SK-N-SH treated with all-trans-retinoic acid at 6 μM for 48 hours (cell line): ENCODE results near the gene BAG3.
A peak's percentile ranks its signal among the peaks of the same experiment; 100 is the strongest.
"Not testable (repeated sequence)": the region's sequence is repeated elsewhere in the genome, so short reads cannot be mapped to it uniquely, and the experiment has no call there.

ENCODE experiments used
- ATAC-seq: fragments of 200-7000 bp; cut with Tn5 transposase; 3 replicates; pipeline ENCODE4 v1.9.1; 2020; ENCODE audit warnings: mild to moderate bottlenecking, moderate library complexity
- ARNTL ChIP-seq: fragments of 450-650 bp; formaldehyde crosslinking; IDR thresholded peaks from 2 replicates; pipeline ENCODE4 v1.5.0; 2020; ENCODE audit warnings: low read depth, mild to moderate bottlenecking, moderate library complexity, borderline replicate concordance
- BACH2 ChIP-seq: fragments of 250-450 bp; sonication (Bioruptor Pico); IDR thresholded peaks from 2 replicates; pipeline ENCODE4 v1.9.0; 2021; ENCODE audit warnings: mild to moderate bottlenecking, borderline replicate concordance
- CSDC2 ChIP-seq: fragments of 250-450 bp; sonication (Bioruptor Pico); IDR thresholded peaks from 2 replicates; pipeline ENCODE4 v1.5.0; 2020; ENCODE audit warnings: mild to moderate bottlenecking, moderate library complexity
- ESRRG ChIP-seq: fragments of 250-450 bp; sonication (Bioruptor Pico); IDR thresholded peaks from 2 replicates; pipeline ENCODE4 v1.6.1; 2021; ENCODE audit warnings: mild to moderate bottlenecking
- GLIS3 ChIP-seq: fragments of 250-450 bp; sonication (Bioruptor Pico); IDR thresholded peaks from 2 replicates; pipeline ENCODE4 v1.5.0; 2020; ENCODE audit warnings: mild to moderate bottlenecking, moderate library complexity
- ISL1 ChIP-seq: fragments of 250-450 bp; sonication (Bioruptor Pico); IDR thresholded peaks from 2 replicates; pipeline ENCODE4 v2.1.2; 2022; ENCODE audit warnings: mild to moderate bottlenecking, moderate library complexity
- OSR1 ChIP-seq: fragments of 250-450 bp; sonication (Bioruptor Pico); IDR thresholded peaks from 2 replicates; pipeline ENCODE4 v1.8.0; 2022; ENCODE audit warnings: moderate library complexity, mild to moderate bottlenecking, inconsistent platforms
- PPARA ChIP-seq: fragments of 250-450 bp; sonication (Bioruptor Pico); IDR thresholded peaks from 2 replicates; pipeline ENCODE4 v1.5.0; 2020; ENCODE audit warnings: mild to moderate bottlenecking, borderline replicate concordance
- RARB ChIP-seq: fragments of 250-450 bp; sonication (Bioruptor Pico); IDR thresholded peaks from 2 replicates; pipeline ENCODE4 v1.8.0; 2021; ENCODE audit warnings: mild to moderate bottlenecking, moderate library complexity
- SNAI2 ChIP-seq: fragments of 250-450 bp; sonication (Bioruptor Pico); IDR thresholded peaks from 2 replicates; pipeline ENCODE4 v1.5.0; 2020; ENCODE audit warnings: mild to moderate bottlenecking, moderate library complexity
- TCF4 ChIP-seq: fragments of 250-450 bp; sonication (Bioruptor Pico); IDR thresholded peaks from 2 replicates; pipeline ENCODE4 v1.8.0; 2021; ENCODE audit warnings: mild to moderate bottlenecking, moderate library complexity, borderline replicate concordance
- ZC3H10 ChIP-seq: fragments of 250-450 bp; sonication (Bioruptor Pico); IDR thresholded peaks from 2 replicates; pipeline ENCODE4 v1.5.1; 2021; ENCODE audit warnings: mild to moderate bottlenecking, moderate library complexity
- ZFP3 ChIP-seq: fragments of 250-450 bp; sonication (Bioruptor Pico); IDR thresholded peaks from 2 replicates; pipeline ENCODE4 v1.5.0; 2020; ENCODE audit warnings: mild to moderate bottlenecking, moderate library complexity
- ZFP30 ChIP-seq: fragments of 450-650 bp; formaldehyde crosslinking; IDR thresholded peaks from 2 replicates; pipeline ENCODE4 v1.5.0; 2022; ENCODE audit warnings: mild to moderate bottlenecking, moderate library complexity
- ZNF565 ChIP-seq: fragments of 450-650 bp; formaldehyde crosslinking; conservative IDR thresholded peaks from 2 replicates; pipeline ENCODE4 v1.5.0; 2020; ENCODE audit warnings: low read depth, mild to moderate bottlenecking, moderate library complexity
- ZNF70 ChIP-seq: fragments of 450-650 bp; formaldehyde crosslinking; IDR thresholded peaks from 2 replicates; pipeline ENCODE4 v1.5.0; 2020; ENCODE audit warnings: mild to moderate bottlenecking, moderate library complexity
- ZNF8 ChIP-seq: fragments of 450-650 bp; formaldehyde crosslinking; IDR thresholded peaks from 2 replicates; pipeline ENCODE4 v1.5.0; 2020; ENCODE audit warnings: mild to moderate bottlenecking, moderate library complexity
- TF ChIP-seq, protein P1 (sequence below): fragments of 250-450 bp; sonication (Bioruptor Pico); IDR thresholded peaks from 2 replicates; pipeline ENCODE4 v1.5.0; 2020; ENCODE audit warnings: mild to moderate bottlenecking, moderate library complexity
- TF ChIP-seq, protein P2 (sequence below): fragments of 250-450 bp; sonication (Bioruptor Pico); IDR thresholded peaks from 2 replicates; pipeline ENCODE4 v1.8.0; 2021; ENCODE audit warnings: low read depth, mild to moderate bottlenecking, moderate library complexity, borderline replicate concordance
- TF ChIP-seq, protein P3 (sequence below): fragments of 250-450 bp; sonication (Bioruptor Pico); IDR thresholded peaks from 2 replicates; pipeline ENCODE4 v1.5.1; 2020; ENCODE audit warnings: low read depth, mild to moderate bottlenecking, moderate library complexity
- TF ChIP-seq, protein P4 (sequence below): fragments of 250-450 bp; sonication (Bioruptor Pico); IDR thresholded peaks from 2 replicates; pipeline ENCODE4 v1.8.0; 2020; ENCODE audit warnings: mild to moderate bottlenecking, moderate library complexity, borderline replicate concordance

The BAG3 gene

DNA sequence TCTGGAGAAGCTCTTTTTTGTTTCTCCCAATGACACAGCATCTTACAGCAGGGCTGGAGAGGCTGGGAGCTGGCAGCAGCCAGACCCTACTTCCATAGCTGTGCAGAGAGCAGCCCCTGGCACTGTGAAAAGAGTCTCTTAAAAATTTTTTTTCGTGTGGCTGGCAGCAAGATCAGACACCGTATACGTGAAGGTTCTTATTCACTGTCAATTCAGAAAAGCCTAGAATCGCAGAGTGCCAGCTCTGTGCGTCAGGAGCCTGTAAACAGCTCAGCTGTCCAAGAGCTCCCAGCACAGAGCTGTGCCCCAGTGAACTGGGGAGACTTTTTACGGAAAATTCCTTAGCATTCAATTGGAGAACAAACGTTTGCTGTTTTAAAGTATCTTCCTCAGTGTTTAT lies 6.5 kb downstream of the BAG3 start:
- TF ChIP-seq, protein P1, sequence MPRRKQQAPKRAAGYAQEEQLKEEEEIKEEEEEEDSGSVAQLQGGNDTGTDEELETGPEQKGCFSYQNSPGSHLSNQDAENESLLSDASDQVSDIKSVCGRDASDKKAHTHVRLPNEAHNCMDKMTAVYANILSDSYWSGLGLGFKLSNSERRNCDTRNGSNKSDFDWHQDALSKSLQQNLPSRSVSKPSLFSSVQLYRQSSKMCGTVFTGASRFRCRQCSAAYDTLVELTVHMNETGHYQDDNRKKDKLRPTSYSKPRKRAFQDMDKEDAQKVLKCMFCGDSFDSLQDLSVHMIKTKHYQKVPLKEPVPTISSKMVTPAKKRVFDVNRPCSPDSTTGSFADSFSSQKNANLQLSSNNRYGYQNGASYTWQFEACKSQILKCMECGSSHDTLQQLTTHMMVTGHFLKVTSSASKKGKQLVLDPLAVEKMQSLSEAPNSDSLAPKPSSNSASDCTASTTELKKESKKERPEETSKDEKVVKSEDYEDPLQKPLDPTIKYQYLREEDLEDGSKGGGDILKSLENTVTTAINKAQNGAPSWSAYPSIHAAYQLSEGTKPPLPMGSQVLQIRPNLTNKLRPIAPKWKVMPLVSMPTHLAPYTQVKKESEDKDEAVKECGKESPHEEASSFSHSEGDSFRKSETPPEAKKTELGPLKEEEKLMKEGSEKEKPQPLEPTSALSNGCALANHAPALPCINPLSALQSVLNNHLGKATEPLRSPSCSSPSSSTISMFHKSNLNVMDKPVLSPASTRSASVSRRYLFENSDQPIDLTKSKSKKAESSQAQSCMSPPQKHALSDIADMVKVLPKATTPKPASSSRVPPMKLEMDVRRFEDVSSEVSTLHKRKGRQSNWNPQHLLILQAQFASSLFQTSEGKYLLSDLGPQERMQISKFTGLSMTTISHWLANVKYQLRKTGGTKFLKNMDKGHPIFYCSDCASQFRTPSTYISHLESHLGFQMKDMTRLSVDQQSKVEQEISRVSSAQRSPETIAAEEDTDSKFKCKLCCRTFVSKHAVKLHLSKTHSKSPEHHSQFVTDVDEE = no peak
- TF ChIP-seq, protein P2, sequence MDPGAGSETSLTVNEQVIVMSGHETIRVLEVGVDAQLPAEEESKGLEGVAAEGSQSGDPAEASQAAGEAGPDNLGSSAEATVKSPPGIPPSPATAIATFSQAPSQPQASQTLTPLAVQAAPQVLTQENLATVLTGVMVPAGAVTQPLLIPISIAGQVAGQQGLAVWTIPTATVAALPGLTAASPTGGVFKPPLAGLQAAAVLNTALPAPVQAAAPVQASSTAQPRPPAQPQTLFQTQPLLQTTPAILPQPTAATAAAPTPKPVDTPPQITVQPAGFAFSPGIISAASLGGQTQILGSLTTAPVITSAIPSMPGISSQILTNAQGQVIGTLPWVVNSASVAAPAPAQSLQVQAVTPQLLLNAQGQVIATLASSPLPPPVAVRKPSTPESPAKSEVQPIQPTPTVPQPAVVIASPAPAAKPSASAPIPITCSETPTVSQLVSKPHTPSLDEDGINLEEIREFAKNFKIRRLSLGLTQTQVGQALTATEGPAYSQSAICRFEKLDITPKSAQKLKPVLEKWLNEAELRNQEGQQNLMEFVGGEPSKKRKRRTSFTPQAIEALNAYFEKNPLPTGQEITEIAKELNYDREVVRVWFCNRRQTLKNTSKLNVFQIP (CRISPR knock-in tag) = no peak
- TF ChIP-seq GLIS3 (no peak), ZNF70 (no peak), TCF4 (CRISPR knock-in tag) (no peak), OSR1 (CRISPR knock-in tag) (no peak), CSDC2 (CRISPR knock-in tag) (no peak), ISL1 (CRISPR knock-in tag) (no peak), SNAI2 (no peak), PPARA (no peak), ZFP3 (CRISPR knock-in tag) (no peak), ARNTL (CRISPR knock-in tag) (no peak), RARB (CRISPR knock-in tag) (no peak)
- TF ChIP-seq, protein P3, sequence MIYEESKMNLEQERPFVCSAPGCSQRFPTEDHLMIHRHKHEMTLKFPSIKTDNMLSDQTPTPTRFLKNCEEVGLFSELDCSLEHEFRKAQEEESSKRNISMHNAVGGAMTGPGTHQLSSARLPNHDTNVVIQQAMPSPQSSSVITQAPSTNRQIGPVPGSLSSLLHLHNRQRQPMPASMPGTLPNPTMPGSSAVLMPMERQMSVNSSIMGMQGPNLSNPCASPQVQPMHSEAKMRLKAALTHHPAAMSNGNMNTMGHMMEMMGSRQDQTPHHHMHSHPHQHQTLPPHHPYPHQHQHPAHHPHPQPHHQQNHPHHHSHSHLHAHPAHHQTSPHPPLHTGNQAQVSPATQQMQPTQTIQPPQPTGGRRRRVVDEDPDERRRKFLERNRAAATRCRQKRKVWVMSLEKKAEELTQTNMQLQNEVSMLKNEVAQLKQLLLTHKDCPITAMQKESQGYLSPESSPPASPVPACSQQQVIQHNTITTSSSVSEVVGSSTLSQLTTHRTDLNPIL (CRISPR knock-in tag) = no peak
- ATAC-seq = peak; percentile 56

DNA sequence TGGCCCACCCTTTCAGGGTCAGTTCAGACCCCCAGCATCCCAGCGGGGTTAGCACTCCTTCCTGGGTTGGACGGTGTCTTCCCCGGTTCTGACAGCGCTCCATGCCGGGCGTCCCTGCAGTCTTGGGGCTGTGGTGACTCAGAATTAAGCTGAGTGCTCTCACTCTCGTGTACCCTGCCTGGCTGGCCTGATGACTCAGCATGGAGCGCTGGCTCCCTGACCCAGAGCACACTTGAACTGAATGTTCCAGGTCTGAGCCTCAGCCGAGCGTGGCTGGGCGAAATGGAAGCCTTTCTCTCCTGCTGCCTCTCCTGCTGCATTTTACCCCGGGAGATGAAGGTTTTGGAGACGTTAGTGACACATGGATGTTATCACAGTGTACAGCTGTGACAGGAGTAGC lies 7.1 kb downstream of the BAG3 start:
- TF ChIP-seq ZFP3 (CRISPR knock-in tag) (0 out of 2 replicates have a peak, but pooled peaks have one; percentile 23), ZNF70 (no peak)
- ATAC-seq = peak; percentile 91

DNA sequence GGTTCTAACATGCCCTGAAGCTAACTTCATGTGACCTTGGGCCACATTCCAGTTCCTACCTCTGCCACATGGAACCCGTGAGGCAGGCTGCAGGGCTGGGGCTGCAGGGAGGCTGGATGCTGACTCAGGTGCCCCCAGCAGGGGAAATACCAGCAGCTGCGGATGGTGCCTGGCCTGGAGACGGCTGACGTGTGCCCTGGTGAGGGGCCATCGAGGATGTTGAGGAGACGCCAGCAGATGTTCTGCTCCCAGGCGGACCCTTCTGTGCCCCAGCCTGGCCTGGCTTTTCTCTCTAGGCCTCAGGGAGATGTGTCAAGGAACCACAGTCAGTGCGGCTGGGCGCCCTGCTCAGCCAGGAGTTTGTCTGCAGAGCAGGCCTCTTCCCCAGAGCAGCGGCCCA lies 8.8 kb downstream of the BAG3 start:
- no peak for ATAC-seq

DNA sequence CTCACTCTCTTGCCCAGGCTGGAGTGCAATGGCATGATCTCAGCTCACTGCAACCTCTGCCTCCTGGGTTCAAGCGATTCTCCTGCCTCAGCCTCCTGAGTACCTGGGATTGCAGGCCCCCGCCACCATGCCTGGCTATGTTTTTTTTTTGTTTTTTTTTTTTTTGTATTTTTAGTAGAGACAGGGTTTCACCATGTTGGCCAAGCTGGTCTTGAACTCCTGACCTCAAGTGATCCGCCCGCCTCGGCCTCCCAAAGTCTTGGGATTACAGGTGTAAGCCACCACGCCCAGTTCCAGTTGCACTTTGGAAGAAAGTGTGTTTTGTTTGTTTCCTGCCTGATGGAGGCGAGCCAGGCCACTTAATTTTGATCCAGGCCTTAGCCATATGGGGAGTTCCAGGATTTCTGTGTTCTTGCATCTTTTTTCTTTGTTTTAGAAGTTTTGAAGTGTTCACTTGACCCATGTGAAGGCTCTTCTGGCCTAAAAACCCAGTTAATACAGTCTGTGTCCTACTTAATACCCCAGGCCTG lies 11.0 kb downstream of the BAG3 start:
- not testable (repeated sequence) for ATAC-seq

More for the DNA sequence above, 8.8 kb downstream of the BAG3 start:
- TF ChIP-seq ZNF8 (CRISPR knock-in tag) (no peak), BACH2 (CRISPR knock-in tag) (no peak), ZFP30 (CRISPR knock-in tag) (no peak), ZC3H10 (CRISPR knock-in tag) (no peak), ESRRG (CRISPR knock-in tag) (no peak), GLIS3 (no peak), CSDC2 (CRISPR knock-in tag) (no peak), ZNF565 (no peak), ISL1 (CRISPR knock-in tag) (no peak), ZNF70 (no peak), ARNTL (CRISPR knock-in tag) (no peak), OSR1 (CRISPR knock-in tag) (no peak), PPARA (no peak)
- TF ChIP-seq, protein P3 (CRISPR knock-in tag) = no peak
- TF ChIP-seq, protein P2 (CRISPR knock-in tag) = no peak
- TF ChIP-seq, protein P4, sequence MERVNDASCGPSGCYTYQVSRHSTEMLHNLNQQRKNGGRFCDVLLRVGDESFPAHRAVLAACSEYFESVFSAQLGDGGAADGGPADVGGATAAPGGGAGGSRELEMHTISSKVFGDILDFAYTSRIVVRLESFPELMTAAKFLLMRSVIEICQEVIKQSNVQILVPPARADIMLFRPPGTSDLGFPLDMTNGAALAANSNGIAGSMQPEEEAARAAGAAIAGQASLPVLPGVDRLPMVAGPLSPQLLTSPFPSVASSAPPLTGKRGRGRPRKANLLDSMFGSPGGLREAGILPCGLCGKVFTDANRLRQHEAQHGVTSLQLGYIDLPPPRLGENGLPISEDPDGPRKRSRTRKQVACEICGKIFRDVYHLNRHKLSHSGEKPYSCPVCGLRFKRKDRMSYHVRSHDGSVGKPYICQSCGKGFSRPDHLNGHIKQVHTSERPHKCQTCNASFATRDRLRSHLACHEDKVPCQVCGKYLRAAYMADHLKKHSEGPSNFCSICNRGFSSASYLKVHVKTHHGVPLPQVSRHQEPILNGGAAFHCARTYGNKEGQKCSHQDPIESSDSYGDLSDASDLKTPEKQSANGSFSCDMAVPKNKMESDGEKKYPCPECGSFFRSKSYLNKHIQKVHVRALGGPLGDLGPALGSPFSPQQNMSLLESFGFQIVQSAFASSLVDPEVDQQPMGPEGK (CRISPR knock-in tag) = no peak
